ENCODE results near the gene TCP10L.

The TCP10L gene

DNA sequence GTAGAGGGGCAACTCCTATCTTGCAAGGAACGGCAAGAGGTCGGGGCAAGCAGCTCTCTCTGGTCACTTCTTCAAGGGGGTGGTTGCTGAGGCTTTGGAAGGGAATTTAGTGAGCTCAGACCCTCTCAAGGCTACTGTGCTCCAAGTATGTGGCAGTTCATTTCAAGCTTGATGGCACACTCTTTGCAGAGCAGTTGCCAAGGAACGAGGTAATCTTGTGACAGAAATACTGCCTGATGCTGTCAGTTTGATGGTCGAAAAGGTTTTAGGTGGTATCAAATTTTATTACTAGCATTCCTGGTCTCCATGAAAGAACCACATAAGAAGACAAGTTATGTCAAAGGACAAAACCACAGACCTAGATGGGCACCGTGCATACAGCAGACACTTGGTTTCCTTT lies 13.8 kb upstream of the TCP10L start:
- no peak for FAIRE-seq
- DNase-seq (ENCODE audit: insufficient read length, low spot score) = no peak
- TF ChIP-seq CTCF (IDR thresholded peaks at IDR 0.05; ENCODE audit: insufficient read depth, missing control alignments) = no peak

- FAIRE-seq = no peak
- DNase-seq (ENCODE audit: insufficient read length, low spot score) = no peak
- no peak for TF ChIP-seq CTCF (IDR thresholded peaks at IDR 0.05; ENCODE audit: insufficient read depth, missing control alignments)
These were observed 11.9 kb upstream of the TCP10L start for GRCh38 chr21:32597205-32597604.

GRCh38 chr21:32595431-32595830 lies 10.1 kb upstream of the TCP10L start:
- no peak for TF ChIP-seq CTCF (IDR thresholded peaks at IDR 0.05; ENCODE audit: insufficient read depth, missing control alignments)
- FAIRE-seq = no peak
- DNase-seq (ENCODE audit: insufficient read length, low spot score) = no peak

- no peak for TF ChIP-seq CTCF (IDR thresholded peaks at IDR 0.05; ENCODE audit: insufficient read depth, missing control alignments)
- DNase-seq (ENCODE audit: insufficient read length, low spot score) (no peak), FAIRE-seq (no peak)
These were observed 8.4 kb upstream of the TCP10L start for GRCh38 chr21:32593690-32594089.

DNA sequence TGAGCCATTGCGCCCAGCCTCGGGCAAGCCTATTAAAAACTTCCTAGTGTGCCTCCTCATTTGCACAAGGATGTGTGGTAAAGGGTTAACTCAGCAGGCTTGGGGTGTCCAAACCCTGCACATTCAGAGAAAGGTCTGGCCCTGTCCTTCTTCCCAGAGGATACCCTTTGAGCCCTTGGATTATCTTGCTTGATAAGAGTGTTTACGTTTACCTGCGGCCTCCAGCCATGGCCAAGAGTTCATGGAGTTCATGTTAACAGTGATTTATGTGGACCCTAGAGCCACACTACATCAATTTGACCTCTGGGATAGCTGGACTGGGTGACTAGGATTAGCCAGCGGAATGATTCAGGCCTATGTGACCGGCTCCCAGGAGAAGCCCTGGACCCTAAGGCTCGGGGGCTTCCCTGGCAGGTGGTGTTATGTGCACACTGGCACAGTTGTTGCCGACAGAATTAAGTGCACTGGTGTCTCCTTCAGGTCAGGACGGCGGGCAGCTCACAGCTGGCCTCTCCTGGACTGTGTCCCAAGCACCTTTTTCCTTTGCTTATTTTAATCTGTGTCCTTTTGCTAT lies 7.7 kb upstream of the TCP10L start:
- TF ChIP-seq CTCF (IDR thresholded peaks at IDR 0.05; ENCODE audit: insufficient read depth, missing control alignments) = no peak
- DNase-seq (ENCODE audit: insufficient read length, low spot score) = no peak
- FAIRE-seq = no peak

GRCh38 chr21:32590130-32590529 lies 4.8 kb upstream of the TCP10L start:
- no peak for FAIRE-seq
- TF ChIP-seq CTCF (IDR thresholded peaks at IDR 0.05; ENCODE audit: insufficient read depth, missing control alignments) = no peak
- DNase-seq (ENCODE audit: insufficient read length, low spot score) = no peak

DNA sequence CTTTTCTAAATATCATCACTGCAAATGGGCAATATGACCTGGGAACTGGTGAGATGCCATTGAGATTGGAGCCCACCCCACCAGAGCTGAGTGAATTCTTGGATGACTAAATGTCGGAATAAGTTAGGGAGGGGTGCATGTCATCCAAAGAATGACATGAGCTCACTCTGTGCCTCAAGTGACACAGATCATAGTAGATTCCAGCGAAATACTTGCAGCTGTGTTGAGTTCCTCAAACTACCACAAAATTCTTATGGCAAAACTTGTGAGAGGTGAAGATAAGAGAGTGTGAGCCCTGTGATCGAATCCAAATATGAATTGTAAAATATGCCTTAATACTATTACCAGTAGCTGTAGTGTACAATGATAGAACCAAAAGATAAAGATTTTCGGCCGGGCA lies 2.3 kb upstream of the TCP10L start:
- no peak for FAIRE-seq
- TF ChIP-seq CTCF (IDR thresholded peaks at IDR 0.05; ENCODE audit: insufficient read depth, missing control alignments) = no peak
- no peak for DNase-seq (ENCODE audit: insufficient read length, low spot score)
